Astrocyte (in vitro differentiated cells and primary cell): ENCODE data around the gene TMEM176B.

Source experiments
- CTCF ChIP-seq: IDR thresholded peaks from 2 replicates; pipeline ENCODE4 v1.5.1; 2011; ENCODE audit warnings: low read depth, mild to moderate bottlenecking, inconsistent platforms, low read length, moderate library complexity; ENCODE audit not compliant: insufficient read depth
- EZH2 ChIP-seq: IDR thresholded peaks from 2 replicates; pipeline ENCODE4 v1.6.1; 2012; ENCODE audit warnings: mild to moderate bottlenecking, low read length, inconsistent platforms; ENCODE audit not compliant: insufficient read depth

- TF ChIP-seq CTCF: no peak
- no peak for TF ChIP-seq EZH2
Measured at GRCh38 chr7:150847536-150847935, 47.4 kb upstream of the TMEM176B start.
